Erythroblast (primary cell): ENCODE measurements around the gene DAGLA.

Source experiments
- GATA1 ChIP-seq: IDR thresholded peaks from 2 replicates; pipeline ENCODE4 v1.6.1; 2011; ENCODE audit warnings: low read depth, mild to moderate bottlenecking, control low read depth, low read length, moderate library complexity
- POLR2A ChIP-seq: IDR thresholded peaks from 2 replicates; pipeline ENCODE4 v1.6.1; 2011; ENCODE audit warnings: mild to moderate bottlenecking, low read length

GRCh38 chr11:61712846-61713245, 32.7 kb downstream of the DAGLA start:
- TF ChIP-seq POLR2A: no peak
- TF ChIP-seq GATA1: no peak
